Measurements from ENCODE around the gene TBX19.

The TBX19 gene

DNA sequence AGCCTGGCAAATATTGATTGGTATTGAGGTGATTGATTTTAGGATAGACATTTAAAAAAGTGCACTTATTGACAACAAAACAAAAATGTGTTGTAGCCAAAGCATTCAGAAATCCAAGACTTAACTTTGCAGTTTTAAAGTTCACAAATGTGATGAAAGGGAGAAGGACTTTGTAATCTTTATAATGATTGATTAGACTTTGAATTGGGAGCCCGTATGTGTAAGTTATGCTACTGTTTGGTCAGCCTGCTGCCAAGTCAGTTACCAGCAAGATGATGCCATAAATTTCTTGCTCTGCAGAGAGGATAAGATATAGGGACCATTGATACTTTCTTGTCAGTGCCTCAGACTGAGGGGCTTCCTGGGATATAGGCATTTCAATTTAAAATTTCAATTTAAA is 39.5 kb downstream of the TBX19 start:
- no peak for DNase-seq (ENCODE audit: low read depth in 1 of 2, low spot score in 1 of 2)

DNA sequence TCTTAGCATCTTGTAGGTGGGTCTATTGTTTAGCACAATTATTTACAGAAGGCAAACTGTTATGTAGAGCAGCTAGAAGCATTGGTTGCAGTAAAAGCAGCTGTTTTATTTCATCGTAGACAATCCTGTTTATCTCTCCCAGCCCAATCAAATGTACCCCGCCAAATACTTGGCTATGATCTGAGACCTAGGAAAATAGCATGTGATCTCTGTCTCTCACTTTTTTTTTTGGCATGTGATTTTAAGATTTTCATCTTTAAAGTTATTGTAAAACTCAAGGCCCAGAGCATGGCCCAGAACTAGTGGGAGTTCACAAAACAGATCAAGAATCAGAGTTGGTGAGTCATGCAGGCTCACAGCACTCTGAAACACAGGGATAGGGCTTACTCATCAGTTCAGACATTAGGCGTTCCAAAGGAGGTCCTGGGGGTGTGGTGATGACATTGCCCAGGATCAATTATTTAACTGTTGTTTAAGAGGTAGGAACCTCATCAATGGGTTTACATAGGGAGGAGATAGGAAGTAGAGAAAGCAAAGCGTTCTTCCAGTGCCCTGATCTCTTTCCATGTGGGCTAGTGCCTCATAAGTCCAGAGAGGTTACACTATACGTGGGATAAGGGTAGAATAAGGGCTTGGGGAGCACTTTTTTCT is 40.2 kb downstream of the TBX19 start:
- no peak for DNase-seq (ENCODE audit: low read depth in 1 of 2, low spot score in 1 of 2)

DNA sequence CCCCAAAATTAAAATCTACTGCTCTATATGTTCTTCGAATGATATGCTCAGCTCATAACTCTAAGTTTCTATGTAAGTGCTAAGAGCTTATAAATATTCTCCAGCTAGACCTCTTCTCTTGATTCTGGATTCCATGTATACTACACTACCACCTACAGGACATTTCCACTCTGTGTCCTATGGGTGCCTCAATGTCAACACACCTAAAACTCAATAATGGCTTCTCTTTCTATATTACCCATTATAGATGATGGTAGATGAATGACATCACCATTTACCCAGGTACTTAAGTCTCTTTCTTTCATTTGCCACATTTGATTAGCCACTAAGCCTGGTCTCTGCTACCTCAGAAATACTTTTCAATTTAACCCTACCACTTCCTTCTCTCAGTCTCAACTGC is 41.3 kb downstream of the TBX19 start:
- no peak for DNase-seq (ENCODE audit: low read depth in 1 of 2, low spot score in 1 of 2)

DNA sequence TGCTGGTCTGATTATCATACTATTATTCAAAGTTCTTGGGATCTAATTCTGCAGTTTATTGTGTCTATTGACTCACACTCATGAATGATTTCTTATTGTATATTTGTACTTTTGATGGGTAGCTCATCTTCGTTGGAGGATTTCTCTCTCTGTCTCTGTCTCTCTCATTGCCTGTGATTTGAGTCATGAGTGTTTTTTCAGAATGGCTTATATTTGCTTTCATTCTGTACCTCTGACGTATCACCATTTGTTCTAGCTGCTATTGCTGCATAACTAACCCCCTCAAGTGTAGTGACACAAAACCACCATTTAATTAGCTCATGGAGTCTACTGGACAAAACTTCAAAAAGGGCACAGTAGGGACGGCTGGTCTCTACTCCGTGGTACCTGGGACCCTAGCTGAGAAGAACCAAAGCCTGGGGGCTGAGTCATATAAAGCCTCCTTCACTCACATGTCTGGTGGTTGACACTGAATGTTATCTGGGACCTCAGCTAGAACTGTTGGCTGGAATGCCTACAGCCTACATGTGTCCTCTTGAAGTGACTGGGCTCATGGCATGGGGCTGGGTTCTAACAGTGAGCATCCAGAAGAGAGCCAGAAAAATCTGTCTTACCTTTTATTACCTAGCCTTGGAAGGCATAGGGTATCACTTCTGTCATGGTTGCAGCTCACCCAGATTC is 44.2 kb downstream of the TBX19 start:
- no peak for DNase-seq (ENCODE audit: low read depth in 1 of 2, low spot score in 1 of 2)

DNA sequence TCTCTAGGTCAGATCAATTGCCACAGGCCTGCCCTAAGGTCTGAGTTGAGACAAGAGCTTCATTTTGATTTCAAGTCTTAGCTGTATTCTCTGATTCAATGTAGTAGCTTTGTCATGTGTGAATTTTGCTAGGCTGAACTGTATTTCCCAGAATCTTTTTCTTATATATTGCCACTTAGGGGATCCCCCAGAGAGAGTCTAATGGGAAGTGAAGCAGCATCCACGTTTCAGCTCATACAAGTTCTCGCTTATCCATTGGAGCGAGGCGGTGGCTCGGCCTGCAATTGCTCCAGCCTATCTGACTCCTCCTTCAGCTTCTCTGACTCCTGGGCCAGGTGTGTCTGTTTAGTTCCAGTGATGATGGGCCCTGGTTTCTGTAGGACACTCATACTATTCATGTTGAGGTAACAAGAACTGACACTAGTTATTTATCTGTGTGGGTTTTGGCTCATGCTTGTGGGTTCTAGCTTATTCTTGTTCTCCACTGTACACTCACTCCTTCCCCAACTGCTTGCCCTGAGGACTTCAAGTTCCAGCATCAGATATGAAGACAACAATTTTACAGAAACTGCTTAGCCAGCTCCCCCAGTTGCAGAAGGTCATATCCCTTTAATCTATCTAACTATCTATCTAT is 48.2 kb downstream of the TBX19 start:
- DNase-seq (ENCODE audit: low read depth in 1 of 2, low spot score in 1 of 2) = no peak

DNA sequence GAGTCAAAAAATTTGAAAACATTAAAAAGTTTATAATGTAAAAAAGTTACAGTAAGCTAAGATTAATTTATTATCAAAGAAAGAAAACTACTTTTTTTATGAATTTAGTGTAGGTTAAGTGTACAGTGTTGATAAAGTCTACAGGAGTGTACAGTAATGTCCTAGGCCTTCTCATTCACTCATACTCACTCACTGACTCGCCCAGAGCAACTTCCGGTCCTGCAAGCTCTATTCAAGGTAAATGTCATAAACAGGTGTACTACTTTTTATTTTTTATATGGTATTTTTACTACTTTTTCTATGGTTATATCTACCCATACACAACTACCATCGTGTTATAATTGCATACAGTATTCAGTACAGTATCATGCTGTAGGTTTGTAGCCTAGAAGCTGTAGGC is 49.6 kb downstream of the TBX19 start:
- no peak for DNase-seq (ENCODE audit: low read depth in 1 of 2, low spot score in 1 of 2)

DNA sequence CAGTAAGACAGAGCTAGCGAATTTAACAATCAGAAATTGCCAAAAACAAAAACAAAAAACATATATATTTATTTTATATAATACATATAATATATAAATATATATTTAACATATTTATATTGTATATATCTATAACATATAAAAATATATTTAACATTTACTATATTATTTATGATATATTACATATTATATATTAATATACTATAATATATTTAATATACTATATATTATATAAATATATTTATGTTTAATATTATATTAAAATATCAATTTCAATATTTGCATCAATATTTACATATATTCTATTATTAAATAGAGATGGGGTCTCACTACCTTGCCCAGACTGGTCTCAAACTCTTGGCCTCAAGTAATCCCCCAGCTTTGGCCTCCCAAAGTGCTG is 50.9 kb downstream of the TBX19 start:
- DNase-seq (ENCODE audit: low read depth in 1 of 2, low spot score in 1 of 2) = no peak

DNA sequence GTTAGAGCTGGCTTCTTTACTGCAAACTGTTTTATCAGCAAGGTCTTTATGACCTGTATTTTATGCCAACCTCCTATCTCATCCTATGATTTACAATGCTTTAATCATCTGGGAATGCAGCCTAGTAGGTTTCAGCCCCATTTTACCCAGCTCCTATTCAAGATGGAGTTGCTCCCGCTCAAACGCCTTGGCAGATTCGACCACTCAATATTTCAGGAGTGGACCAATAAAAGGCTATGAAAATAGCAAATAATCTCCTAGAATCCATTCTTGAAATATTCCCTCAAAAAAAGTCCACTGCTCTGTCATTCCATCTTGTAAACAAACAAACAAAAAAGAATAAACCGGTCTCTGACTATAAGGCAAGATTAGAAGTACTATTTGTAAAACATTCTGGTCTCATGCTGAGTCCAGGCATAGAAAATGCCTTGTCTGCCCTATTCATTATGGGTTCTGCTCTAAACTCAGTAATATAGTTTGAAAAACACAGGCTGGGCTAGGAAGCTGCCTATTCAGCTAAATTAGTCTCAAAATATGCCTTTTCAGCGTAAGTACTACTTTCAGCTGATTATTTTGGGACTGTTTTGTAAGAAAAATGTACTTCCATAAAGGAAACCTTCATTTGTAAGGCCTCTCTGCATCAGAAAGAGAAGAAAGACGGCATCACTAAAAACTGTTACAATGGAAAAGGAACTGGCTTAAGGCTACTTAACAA is 53.0 kb downstream of the TBX19 start:
- no peak for DNase-seq (ENCODE audit: low read depth in 1 of 2, low spot score in 1 of 2)

DNA sequence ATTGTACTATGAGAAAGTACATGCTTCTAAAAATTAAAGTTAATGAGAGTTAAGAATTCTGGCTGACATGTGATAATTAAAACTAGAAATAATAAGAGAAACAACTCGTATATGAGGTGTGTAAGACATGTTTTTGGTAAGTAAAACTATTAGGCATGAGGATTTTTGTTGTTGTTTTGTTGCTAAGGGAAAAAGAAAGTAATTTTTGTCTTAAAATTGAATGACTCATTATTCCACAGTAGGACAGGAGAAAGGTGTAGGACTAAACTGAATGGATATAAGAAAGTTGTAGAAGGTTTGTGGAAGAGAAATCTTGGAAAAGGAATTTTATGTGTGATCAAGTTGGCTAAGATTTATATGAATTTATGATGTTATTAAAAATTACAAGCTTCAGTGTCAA is 54.8 kb downstream of the TBX19 start:
- DNase-seq (ENCODE audit: low read depth in 1 of 2, low spot score in 1 of 2) = no peak

DNA sequence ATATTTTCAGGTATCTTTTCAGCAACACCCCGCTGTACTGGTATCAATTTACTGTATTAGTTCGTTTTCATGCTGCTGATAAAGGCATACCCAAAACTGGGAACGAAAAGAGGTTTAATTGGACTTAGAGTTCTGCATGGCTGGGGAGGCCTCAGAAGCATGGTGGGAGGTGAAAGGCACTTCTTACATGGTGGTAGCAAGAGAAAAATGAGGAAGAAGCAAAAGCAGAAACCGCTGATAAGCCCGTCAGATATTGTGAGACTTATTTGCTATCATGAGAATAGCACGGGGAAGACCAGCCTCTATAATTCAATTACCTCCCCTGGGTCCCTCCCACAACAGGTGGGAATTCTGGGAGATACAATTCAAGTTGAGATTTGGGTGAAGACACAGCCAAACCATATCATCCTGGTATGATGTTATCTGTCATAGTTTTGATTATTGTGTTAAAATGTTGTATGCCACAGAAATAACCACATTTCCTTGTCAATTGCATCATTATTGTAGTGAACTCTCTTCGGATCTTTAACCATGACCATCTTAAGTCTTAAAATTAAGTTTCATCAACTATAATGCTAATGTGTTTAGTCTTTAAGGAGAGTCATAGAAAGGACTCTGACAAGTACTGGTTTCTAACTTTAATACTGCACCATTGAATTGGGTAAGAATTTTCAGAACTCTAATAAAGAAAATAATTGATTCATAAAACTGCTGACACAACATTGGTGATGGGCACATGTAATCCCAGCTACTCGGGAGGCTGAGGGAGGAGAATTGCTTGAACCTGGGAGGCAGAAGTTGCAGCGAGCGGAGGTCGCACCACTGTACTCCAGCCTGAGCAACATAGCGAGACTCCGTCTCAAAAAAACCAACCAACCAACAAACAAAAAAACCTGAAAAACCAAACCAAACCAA is 58.2 kb downstream of the TBX19 start:
- DNase-seq (ENCODE audit: low read depth in 1 of 2, low spot score in 1 of 2) = no peak

DNA sequence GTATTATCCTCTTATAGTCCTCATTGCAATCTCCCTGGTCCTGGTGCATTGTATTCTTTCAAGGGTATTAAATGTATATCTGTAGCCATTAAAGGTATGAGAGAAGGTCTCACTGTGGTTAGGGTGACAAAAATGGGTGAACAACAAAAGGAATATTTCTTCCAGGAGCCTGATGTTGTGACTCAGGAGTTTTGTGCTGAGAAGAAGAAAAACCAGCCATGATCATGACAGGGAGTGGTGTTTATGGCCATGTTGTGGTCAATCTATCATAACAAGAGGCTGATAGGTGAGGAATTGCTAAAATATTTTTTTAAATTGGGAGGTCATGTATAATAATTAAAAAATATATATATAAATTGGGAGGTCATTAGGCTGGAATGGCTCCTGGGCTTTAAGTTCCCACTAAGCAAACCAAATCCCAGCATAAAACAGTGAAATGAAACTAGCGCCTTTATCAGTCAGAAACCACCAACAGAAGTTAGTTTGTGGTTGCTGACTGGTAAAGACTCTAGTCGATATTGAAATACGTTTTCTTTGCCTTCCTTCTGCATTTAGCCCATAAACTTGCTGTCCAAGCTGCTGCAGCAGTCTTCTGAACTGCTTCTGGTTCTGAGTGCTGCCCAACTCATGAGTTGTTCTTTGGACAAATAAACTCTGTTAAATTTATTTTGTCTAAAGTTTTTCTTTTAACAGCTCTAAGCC is 60.3 kb downstream of the TBX19 start:
- no peak for DNase-seq (ENCODE audit: low read depth in 1 of 2, low spot score in 1 of 2)

DNA sequence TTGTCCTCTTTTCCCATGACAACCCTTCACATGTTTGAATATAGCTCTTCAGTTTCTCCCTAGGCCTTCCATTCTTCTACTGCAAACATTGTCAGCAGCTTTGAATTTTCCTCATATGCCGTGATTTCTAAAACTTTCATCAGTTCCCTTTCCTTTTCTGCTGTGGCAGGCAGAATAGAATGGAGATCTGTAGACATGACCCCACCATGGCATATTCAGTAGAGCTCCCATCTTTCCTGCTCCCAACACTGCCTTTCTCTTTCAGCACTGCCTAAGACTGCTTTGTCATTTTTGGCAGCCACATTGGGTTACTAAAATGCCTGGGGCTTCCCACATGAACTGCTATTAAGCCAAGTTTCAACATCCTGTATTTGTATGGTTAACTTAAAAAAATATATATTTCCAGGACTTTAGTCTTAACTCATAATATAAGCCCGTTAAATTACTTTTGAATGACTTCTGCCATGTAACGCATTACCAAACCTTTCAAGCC is 60.9 kb downstream of the TBX19 start:
- DNase-seq (ENCODE audit: low read depth in 1 of 2, low spot score in 1 of 2) = no peak

DNA sequence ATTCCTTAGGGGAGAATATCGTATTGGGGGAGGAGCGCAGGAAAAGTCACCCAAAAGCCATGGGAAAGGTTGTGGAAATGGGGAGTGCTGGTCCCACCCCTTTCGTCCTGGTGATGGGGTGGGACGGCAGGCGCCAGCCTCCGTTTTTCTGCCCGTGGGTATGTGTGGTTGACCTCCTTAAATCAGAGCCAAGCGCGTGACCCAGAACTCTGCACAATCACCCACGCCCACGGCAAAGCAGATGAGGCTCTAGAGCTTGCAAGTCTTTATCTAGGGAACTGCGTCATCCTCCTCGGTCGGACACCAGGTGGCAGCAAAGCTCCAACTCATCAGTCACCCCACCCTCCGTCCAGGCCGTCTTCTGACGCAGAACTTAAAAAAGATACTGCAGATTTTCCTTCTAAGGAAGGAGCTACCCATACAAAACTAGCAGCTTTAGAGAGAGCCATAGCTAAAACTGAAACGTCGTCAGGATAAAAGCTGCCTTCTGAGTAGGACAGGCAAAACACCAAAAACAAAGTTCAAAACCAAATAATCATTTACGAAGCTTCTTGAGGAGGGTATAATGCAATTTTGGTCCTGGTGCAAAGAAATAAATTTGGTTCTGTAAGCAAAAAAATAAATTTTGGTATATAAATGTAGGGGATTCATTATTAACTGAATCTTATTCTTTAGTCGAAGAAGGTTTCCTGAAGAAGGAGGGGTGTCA is 62.0 kb downstream of the TBX19 start:
- DNase-seq (ENCODE audit: low read depth in 1 of 2, low spot score in 1 of 2) = peak; percentile 77 to 78

DNA sequence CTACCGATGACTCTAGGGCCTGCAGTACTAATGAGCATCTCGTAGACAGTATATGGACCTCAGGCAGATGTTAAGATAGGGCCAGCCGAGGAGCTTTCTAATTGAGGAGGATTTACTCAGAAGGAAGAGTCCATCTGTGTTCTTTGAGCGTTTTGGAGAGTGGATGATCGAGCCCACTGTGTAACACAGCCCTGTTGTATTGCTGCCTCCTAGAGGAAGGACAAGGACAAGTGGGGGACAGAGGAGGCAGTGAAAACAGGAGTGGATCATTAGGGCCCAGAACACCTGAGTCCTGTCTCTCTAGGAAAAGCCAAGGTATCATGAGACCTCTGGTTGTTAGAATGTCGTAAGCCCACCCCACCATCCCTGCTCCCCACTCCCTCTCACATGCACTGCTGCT is 62.9 kb downstream of the TBX19 start:
- no peak for DNase-seq (ENCODE audit: low read depth in 1 of 2, low spot score in 1 of 2)

DNA sequence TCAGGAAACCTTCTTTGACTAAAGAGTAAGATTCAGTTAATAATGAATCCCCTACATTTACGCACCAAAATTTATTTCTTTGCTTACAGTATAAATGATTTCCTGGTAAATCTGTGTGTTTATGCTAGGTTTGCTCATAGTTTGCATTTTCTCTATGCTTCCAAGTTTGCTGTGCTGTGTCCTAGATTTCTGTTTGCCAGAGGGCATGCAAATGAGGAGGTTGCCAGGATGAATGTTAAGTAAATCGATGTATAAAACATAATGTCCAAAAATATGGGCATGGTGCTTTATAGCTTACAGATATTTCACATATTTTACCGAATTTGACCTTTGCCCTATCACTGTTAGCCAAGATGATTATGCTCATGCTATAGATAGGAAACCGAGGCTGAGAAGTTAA is 63.8 kb downstream of the TBX19 start:
- no peak for DNase-seq (ENCODE audit: low read depth in 1 of 2, low spot score in 1 of 2)

DNA sequence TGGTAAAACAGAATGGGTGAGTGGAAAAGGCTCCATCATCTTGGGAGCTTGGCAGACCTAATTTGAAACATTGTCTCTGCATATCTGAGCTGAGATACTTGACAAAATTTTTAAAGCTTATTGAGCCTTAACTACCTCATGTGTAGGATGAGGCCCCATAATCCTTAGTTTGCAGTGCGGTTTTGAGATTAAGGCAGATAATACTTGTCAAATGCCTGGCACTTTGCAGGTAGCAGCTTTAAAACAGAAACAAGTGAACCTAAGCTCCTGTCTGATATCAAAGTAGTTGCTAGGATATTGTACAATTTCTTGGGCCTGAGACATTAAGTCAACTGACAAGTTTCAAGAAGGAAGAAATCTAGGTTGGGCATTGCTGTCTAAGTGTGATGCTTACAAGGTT is 65.3 kb downstream of the TBX19 start:
- DNase-seq (ENCODE audit: low read depth in 1 of 2, low spot score in 1 of 2) = no peak

DNA sequence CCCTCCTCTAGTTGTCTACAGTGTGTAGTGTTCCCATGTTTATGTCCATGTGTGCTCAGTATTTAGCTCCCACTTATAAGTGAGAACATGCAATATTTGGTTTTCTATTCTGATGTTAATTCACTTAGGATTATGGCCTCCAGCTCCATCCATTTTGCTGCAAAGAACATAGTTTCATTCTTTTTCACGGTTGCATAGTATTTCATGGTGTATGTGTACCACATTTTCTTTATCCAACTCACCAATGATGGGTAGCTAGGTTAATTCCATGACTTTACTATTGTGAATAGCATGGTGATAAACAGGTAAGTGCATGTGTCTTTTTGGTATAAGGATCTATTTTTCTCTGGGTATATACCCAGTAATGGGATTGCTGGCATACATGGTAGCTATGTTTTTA is 67.0 kb downstream of the TBX19 start:
- no peak for DNase-seq (ENCODE audit: low read depth in 1 of 2, low spot score in 1 of 2)

DNA sequence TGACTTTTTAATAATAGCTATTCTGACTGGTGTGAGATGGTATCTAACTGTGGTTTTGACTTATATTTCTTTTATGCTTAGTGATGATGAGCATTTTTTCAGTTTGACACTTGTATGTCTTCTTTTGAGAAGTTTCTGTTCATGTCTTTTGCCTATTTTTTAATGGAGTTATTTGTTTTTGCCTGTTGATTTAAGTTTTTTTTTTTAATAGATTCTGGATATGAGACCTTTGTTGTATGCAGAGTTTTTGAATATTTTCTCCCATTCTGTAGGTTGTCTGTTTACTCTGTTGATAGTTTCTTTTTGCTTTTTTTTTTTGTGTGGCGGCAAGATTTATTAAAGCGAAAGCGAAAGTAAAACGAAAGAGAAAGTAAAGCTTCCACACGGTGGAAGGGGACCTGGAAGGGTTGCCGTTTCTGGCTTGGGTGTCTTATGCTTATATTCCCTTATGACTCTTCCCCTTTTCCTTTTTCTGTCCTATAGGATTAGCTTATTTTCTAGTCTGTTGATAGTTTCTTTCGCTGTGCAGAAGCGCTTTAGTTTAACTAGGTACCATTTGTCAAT is 67.6 kb downstream of the TBX19 start:
- no peak for DNase-seq (ENCODE audit: low read depth in 1 of 2, low spot score in 1 of 2)
